Fibroblast of pulmonary artery (primary cell): ENCODE data around the gene LARGE1.
A peak's percentile ranks its signal among the peaks of the same experiment; 100 is the strongest.

ENCODE experiments used
- DNase-seq: peaks from one replicate; pipeline ENCODE4 v3.0.0-alpha.2; 2010; ENCODE audit warnings: low read depth
- H3K4me3 ChIP-seq: replicated peaks from 2 replicates; pipeline ENCODE4 v1.5.1; 2011; ENCODE audit warnings: low read depth, mild to moderate bottlenecking, control low read depth, low read length, moderate library complexity
- TF ChIP-seq, protein P1 (sequence below): IDR thresholded peaks from 2 replicates; pipeline ENCODE4 v1.5.1; 2011; ENCODE audit warnings: mild to moderate bottlenecking, control low read depth, low read length, inconsistent platforms; ENCODE audit errors: missing control alignments

Gene LARGE1

GRCh38 chr22:33678523-33678922 lies 241.8 kb downstream of the LARGE1 start:
- no peak overlapping the region for H3K4me3 ChIP-seq
- TF ChIP-seq, protein P1, sequence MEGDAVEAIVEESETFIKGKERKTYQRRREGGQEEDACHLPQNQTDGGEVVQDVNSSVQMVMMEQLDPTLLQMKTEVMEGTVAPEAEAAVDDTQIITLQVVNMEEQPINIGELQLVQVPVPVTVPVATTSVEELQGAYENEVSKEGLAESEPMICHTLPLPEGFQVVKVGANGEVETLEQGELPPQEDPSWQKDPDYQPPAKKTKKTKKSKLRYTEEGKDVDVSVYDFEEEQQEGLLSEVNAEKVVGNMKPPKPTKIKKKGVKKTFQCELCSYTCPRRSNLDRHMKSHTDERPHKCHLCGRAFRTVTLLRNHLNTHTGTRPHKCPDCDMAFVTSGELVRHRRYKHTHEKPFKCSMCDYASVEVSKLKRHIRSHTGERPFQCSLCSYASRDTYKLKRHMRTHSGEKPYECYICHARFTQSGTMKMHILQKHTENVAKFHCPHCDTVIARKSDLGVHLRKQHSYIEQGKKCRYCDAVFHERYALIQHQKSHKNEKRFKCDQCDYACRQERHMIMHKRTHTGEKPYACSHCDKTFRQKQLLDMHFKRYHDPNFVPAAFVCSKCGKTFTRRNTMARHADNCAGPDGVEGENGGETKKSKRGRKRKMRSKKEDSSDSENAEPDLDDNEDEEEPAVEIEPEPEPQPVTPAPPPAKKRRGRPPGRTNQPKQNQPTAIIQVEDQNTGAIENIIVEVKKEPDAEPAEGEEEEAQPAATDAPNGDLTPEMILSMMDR = no peak
- DNase-seq = no peak

GRCh38 chr22:33677536-33677935 lies 242.7 kb downstream of the LARGE1 start:
- DNase-seq = no peak
- H3K4me3 ChIP-seq = no peak overlapping the region
- TF ChIP-seq, protein P1 = no peak

DNA sequence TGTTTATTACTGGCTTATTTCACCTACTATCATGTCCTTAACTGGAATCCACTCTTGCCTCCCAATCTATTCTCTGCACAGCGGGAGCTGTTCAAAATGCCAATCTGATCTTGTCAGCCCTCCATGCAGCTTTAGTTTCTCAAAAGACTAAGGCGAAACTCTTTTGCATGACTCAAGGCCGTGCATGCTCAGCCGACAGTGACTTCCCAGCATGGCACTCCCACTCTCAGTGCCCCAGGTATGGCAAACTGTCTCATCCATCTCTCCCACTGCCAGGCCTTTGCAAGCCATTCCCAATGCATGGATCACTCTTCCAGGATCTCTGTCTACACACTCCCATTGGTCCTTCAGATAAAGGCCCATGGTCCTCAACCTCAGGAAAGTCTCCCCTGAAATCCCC lies 245.9 kb downstream of the LARGE1 start:
- no peak for DNase-seq
- H3K4me3 ChIP-seq = no peak overlapping the region
- TF ChIP-seq, protein P1 = no peak

DNA sequence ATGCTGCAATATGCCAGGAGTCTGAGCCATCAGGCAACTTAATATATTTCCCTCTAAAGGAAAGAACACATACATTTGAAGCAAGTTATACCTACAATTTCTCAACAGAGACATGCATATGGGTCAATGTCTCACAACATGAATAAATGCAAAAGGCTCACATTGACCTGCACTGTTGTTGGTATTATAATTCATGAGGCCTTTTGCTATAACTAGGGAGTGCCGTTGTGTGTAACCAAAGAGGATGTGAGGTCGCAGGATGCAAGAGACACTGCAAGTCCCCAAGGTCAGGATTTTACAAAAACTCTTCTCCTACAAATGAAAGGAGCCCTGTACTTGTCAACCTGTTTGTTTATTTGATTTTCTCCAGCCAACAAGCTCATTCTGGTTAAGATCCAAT lies 250.5 kb downstream of the LARGE1 start:
- TF ChIP-seq, protein P1 = no peak
- DNase-seq = no peak
- H3K4me3 ChIP-seq = no peak overlapping the region

DNA sequence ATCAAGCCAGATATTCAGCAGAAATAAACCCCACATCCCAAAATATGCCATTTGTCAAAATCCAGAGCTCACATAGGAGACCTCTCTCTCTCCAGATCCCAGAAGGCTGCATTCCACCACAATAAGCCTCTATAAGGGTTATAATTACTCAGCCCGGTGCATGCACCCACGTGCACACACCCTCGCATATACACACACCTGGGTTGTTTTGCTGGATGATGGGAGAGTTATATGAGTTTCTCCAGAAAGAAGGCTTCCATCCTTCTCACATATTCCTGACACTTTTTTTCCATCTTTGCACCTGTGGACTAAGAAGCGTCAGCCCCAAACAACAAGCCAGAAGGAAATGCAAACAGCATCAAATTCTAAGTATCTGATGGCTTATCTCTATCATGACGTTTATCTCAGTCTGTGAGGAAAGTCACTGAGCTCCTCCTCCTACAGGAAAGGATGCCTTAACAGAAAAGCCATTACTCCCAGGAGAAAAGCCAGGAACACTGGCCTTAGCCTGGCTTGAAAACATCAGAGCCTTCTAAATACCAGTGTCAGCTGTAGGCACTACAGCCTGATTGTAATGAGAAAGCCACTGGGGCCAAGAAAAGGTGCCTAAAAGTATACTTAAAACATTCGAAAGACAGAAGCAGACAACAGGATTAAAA lies 253.2 kb downstream of the LARGE1 start:
- no peak for DNase-seq
- no peak overlapping the region for H3K4me3 ChIP-seq
- TF ChIP-seq, protein P1 = no peak

DNA sequence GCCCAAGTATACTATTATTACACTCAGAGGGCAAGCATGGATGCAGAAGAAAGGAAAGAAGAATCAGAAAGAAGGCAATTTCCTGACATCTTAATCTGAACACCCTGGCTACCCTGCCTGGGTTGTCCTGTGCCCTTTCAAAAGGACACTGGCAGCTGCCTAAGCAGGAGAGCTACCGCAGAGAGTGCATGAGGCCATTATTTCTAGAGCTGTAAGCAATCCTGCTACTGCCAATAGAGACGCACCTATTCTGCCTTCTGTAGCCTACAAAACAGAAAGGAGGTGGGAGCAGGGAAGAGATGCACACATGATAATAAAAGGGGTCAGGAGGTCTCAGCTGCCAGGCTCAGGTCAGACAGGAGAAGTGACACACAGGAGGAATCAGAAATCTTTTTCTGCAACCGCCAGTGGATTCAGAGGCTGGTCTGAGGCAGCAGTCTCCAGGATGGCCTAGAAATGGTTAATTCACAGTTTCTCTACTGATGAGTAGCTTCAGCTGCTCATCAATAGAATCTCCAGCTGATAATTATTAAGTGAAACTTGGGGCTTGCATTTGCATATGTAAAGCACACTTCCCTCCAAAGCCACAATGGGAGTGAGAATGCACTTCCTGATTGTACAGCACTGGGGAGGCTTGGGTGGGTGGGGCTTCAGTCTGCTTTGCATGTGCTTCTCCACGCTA lies 253.9 kb downstream of the LARGE1 start:
- TF ChIP-seq, protein P1 = no peak
- no peak overlapping the region for H3K4me3 ChIP-seq
- no peak for DNase-seq

DNA sequence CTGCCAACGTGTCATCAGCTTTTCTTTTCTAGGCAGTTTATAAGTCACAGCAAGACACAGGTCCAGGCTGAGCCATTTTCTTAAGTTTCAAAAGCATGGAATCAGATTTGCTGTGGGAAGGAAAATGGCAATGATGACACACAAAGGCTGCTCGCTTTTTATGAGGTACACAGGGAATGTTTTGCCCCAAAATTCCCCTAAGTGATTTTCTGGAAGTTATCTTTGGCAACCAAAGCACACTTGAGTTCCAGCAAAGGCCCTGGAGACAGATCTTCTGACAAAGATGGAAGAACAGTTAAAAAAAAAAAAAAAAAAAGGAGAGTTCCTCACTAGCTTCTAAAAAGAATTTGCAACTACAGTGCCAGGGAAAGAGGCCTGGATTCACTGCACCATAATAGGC lies 260.8 kb downstream of the LARGE1 start:
- H3K4me3 ChIP-seq = no peak overlapping the region
- TF ChIP-seq, protein P1 = no peak
- peak; percentile 52 for DNase-seq
